IPS-20b (cell line): ENCODE data around the gene MACIR.

Source experiments
- H3K27ac ChIP-seq: one replicate; pipeline ENCODE4 v1.5.1; 2013; ENCODE audit warnings: low read length
- H3K27me3 ChIP-seq: 2 replicates; pipeline ENCODE4 v1.6.1; 2013; ENCODE audit warnings: mild to moderate bottlenecking, low read length, inconsistent platforms; ENCODE audit not compliant: insufficient read depth
- H3K36me3 ChIP-seq: 2 replicates; pipeline ENCODE4 v1.6.1; 2013; ENCODE audit warnings: low read depth, mild to moderate bottlenecking, inconsistent platforms, low read length, moderate library complexity; ENCODE audit not compliant: insufficient read depth
- H3K4me1 ChIP-seq: 2 replicates; pipeline ENCODE4 v1.6.1; 2013; ENCODE audit warnings: mild to moderate bottlenecking, control low read depth, inconsistent platforms, low read length, moderate library complexity; ENCODE audit not compliant: insufficient read depth
- H3K4me3 ChIP-seq: 2 replicates; pipeline ENCODE4 v1.5.1; 2013; ENCODE audit warnings: mild to moderate bottlenecking, low read length, inconsistent platforms
- H3K9ac ChIP-seq: 2 replicates; pipeline ENCODE4 v1.6.1; 2013; ENCODE audit warnings: low read depth, mild to moderate bottlenecking, inconsistent platforms, low read length, moderate library complexity
- H3K9me3 ChIP-seq: 2 replicates; pipeline ENCODE4 v1.6.1; 2013; ENCODE audit warnings: mild to moderate bottlenecking, low read depth, low read length, inconsistent platforms; ENCODE audit not compliant: insufficient read depth

MACIR gene

GRCh38 chr5:103293719-103294118 is 35.2 kb downstream of the MACIR start:
- no peak overlapping the region for H3K27ac ChIP-seq
- no peaks in the 10 kb centered on the region for H3K27me3 ChIP-seq
- no peaks in the 10 kb centered on the region for H3K36me3 ChIP-seq
- H3K4me3 ChIP-seq: no peak overlapping the region
- H3K4me1 ChIP-seq: peaks cover 5% of the 10 kb centered on the region; the same call in 1 of the 2 replicates
- H3K9me3 ChIP-seq: no peaks in the 10 kb centered on the region
- H3K9ac ChIP-seq: no peak overlapping the region

DNA sequence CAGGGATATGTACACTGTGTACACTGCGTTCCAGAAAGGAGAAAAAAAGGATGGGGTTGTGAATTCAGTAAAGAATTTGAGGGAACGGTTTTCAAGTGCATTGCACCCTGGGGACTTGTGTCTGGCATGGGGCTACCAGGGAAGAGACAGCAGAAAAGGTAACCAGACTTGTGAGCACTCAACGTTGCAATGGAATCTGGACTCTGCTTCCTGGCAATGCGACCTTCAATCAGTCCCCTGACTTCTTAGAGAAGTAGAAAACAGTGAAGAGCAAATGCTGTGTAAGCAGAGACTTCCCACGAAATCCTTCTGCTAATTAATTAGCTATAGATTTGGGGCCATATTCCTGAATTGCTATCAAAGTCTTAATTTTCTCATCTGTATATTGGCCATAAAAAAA is 36.3 kb downstream of the MACIR start:
- Histone ChIP-seq H3K9me3 (no peaks in the 10 kb centered on the region), H3K36me3 (no peaks in the 10 kb centered on the region), H3K9ac (no peak overlapping the region), H3K27me3 (no peaks in the 10 kb centered on the region), H3K4me1 (peaks cover 8% of the 10 kb centered on the region; the same call in 1 of the 2 replicates), H3K4me3 (no peak overlapping the region), H3K27ac (no peak overlapping the region)

- no peaks in the 10 kb centered on the region for H3K36me3 ChIP-seq
- no peak overlapping the region for H3K9ac ChIP-seq
- no peaks in the 10 kb centered on the region for H3K9me3 ChIP-seq
- H3K27me3 ChIP-seq: no peaks in the 10 kb centered on the region
- H3K4me1 ChIP-seq: peaks cover 8% of the 10 kb centered on the region; the same call in 1 of the 2 replicates
- H3K4me3 ChIP-seq: no peak overlapping the region
- no peak overlapping the region for H3K27ac ChIP-seq
Measured at GRCh38 chr5:103295424-103295823, 36.9 kb downstream of the MACIR start.

DNA sequence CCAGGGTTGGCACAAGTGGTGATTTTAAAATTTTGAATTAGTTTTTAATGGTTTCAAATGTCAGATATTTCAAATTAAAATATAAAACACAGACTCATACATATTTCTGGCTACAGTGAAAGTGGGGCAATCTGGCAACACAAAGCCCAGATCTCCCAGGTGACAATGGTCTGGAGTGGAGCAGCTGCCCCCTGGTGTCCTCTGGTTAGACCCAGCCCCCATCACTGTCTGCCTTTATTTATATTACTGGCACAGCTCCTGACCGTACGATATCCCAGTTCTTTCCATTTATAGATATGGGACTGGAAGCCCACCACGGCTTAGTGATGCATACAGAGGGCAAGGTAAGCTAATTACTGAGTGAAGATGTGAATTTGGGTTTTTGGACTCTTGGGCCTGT is 37.3 kb downstream of the MACIR start:
- Histone ChIP-seq H3K4me1 (peaks cover 8% of the 10 kb centered on the region; the same call in 1 of the 2 replicates), H3K27me3 (no peaks in the 10 kb centered on the region), H3K9me3 (no peaks in the 10 kb centered on the region), H3K36me3 (no peaks in the 10 kb centered on the region), H3K4me3 (no peak overlapping the region), H3K9ac (no peak overlapping the region), H3K27ac (no peak overlapping the region)

DNA sequence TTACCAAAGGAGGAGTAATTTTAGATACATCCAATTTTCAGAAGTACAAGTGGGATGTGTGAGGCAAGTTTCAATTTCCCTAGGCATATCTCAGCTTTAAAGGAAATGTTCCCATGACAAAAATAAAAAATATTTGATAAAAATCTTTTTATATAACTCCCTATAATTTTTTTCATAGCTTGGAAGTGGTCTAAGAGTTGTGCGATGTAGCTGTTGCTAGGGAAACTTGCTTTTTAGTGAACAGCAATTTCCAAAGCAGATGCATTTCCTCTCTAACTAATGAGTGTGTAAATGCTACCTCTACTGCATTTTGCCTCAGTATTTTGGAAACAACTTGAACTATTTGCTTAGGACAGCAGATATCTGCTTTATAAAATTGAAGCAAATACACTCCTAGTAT is 39.6 kb downstream of the MACIR start:
- no peak overlapping the region for H3K27ac ChIP-seq
- H3K4me3 ChIP-seq: no peak overlapping the region
- peaks cover 8% of the 10 kb centered on the region; the same call in 1 of the 2 replicates for H3K4me1 ChIP-seq

DNA sequence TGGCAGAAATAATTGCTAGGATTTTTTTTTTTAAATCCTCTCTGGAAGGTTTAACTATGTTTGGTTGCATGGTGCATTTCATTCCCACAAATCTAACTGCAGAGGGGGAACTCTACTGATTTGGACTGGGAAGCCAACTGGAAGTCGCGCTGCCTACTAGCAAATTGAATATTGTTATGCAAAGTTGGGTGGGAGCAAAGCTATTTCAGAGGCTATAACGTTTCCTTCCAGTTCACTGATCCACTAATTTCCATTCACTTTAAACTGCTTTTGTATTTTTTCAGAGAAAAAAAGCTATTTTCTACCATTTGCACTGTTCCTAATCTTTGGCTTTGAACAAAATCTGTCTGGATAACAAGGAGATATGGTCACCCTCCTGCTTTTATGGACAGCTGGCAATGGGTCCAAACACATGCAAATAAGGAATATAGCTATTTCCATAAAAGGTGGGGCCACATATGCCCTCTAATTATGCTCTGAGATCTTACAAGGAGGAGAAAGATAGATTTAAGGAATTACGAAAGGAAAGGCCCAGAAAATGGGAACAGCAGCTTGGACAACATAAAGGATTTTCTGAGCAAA is 40.1 kb downstream of the MACIR start:
- no peak overlapping the region for H3K27ac ChIP-seq
- no peaks in the 10 kb centered on the region for H3K9me3 ChIP-seq
- no peaks in the 10 kb centered on the region for H3K27me3 ChIP-seq
- H3K4me3 ChIP-seq: peak overlapping the region; percentile 28; the same call in 1 of the 2 replicates
- H3K36me3 ChIP-seq: no peaks in the 10 kb centered on the region
- peaks cover 8% of the 10 kb centered on the region; the same call in 1 of the 2 replicates for H3K4me1 ChIP-seq
- no peak overlapping the region for H3K9ac ChIP-seq

More for the DNA sequence above, 39.6 kb downstream of the MACIR start:
- no peaks in the 10 kb centered on the region for H3K27me3 ChIP-seq
- H3K36me3 ChIP-seq: no peaks in the 10 kb centered on the region
- no peaks in the 10 kb centered on the region for H3K9me3 ChIP-seq
- H3K9ac ChIP-seq: no peak overlapping the region

- H3K36me3 ChIP-seq: no peaks in the 10 kb centered on the region
- H3K4me3 ChIP-seq: no peak overlapping the region
- H3K27ac ChIP-seq: no peak overlapping the region
- H3K27me3 ChIP-seq: no peaks in the 10 kb centered on the region
- no peaks in the 10 kb centered on the region for H3K9me3 ChIP-seq
- no peak overlapping the region for H3K9ac ChIP-seq
- H3K4me1 ChIP-seq: no peaks in the 10 kb centered on the region
Measured at GRCh38 chr5:103305809-103306208, 47.2 kb downstream of the MACIR start.

- Histone ChIP-seq H3K4me3 (no peak overlapping the region), H3K9ac (no peak overlapping the region), H3K9me3 (no peaks in the 10 kb centered on the region), H3K4me1 (no peaks in the 10 kb centered on the region), H3K36me3 (no peaks in the 10 kb centered on the region), H3K27ac (no peak overlapping the region), H3K27me3 (no peaks in the 10 kb centered on the region)
Measured at GRCh38 chr5:103307470-103307869, 48.9 kb downstream of the MACIR start.

GRCh38 chr5:103308774-103309173 is 50.2 kb downstream of the MACIR start:
- Histone ChIP-seq H3K9ac (no peak overlapping the region), H3K4me3 (no peak overlapping the region), H3K9me3 (no peaks in the 10 kb centered on the region), H3K27me3 (no peaks in the 10 kb centered on the region), H3K27ac (no peak overlapping the region), H3K4me1 (no peaks in the 10 kb centered on the region), H3K36me3 (no peaks in the 10 kb centered on the region)

DNA sequence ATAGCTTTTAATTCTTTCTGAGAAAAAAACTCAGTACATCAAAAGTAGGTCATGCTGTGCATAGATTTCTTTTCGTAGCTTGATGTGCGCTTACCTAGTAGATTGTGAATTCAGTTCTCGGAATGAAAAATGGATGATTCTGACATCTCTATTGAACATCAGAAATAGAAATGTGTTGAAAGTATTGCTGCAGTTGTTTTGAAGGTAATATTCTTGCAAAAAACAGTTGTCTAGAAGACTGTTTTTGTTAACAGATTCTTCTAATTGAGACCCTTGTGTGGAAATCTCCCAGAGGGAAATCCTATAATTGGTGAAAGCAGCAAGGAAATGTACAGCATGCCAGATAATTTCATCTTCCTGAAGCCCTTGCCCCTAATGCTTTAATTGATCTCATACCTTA is 54.5 kb downstream of the MACIR start:
- H3K9me3 ChIP-seq: no peaks in the 10 kb centered on the region
- H3K27me3 ChIP-seq: no peaks in the 10 kb centered on the region
- no peak overlapping the region for H3K4me3 ChIP-seq
- no peaks in the 10 kb centered on the region for H3K4me1 ChIP-seq
- H3K9ac ChIP-seq: no peak overlapping the region
- H3K27ac ChIP-seq: no peak overlapping the region
- no peaks in the 10 kb centered on the region for H3K36me3 ChIP-seq

GRCh38 chr5:103315455-103315854 is 56.9 kb downstream of the MACIR start:
- Histone ChIP-seq H3K27me3 (no peaks in the 10 kb centered on the region), H3K4me3 (no peak overlapping the region), H3K36me3 (no peaks in the 10 kb centered on the region), H3K9me3 (no peaks in the 10 kb centered on the region), H3K9ac (no peak overlapping the region), H3K27ac (no peak overlapping the region), H3K4me1 (no peaks in the 10 kb centered on the region)

DNA sequence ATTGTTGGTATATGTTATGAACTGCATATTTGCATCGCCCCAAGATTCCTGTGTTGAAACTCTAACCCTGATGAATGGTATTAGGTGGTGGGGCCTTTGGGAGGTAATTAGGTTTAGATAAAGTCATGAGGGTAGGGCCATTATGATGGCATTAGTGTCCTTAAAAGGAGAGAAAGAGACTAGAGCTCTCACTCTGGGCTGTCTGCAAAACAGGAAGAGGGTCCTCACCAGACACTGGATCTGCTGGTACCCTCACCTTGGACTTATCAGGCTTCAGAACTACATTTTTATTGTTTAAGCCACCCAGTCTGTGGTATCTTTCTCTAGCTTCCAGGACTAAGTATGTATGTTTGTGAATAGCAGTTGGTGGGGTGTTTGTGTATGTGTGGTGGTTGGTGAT is 68.9 kb downstream of the MACIR start:
- no peaks in the 10 kb centered on the region for H3K36me3 ChIP-seq
- no peak overlapping the region for H3K4me3 ChIP-seq
- no peaks in the 10 kb centered on the region for H3K27me3 ChIP-seq
- H3K27ac ChIP-seq: no peak overlapping the region
- H3K9ac ChIP-seq: no peak overlapping the region
- no peaks in the 10 kb centered on the region for H3K9me3 ChIP-seq
- H3K4me1 ChIP-seq: no peaks in the 10 kb centered on the region
